K562 (cell line): ENCODE measurements around the gene CRABP2.

Experiments used
- CBFB ChIP-seq: sonication (generic); formaldehyde crosslinking; IDR thresholded peaks from 2 replicates; pipeline ENCODE4 v1.4.0; 2020; ENCODE audit warnings: mild to moderate bottlenecking, missing genetic modification reagents
- EP300 ChIP-seq: IDR thresholded peaks from 2 replicates; pipeline ENCODE4 v1.6.1; 2012; ENCODE audit warnings: low read length, improper control_type of control experiment
- HDGF ChIP-seq: fragments of 450-650 bp; IDR thresholded peaks from 2 replicates; pipeline ENCODE4 v1.6.1; 2016
- MYNN ChIP-seq, 2 experiments: sonication (generic); formaldehyde crosslinking in 1 of 2; IDR thresholded peaks; 2 replicates each; pipeline versions ENCODE4 v1.5.0 to v1.6.1; 2016 to 2020; ENCODE audit warnings: antibody characterized with exemption in 1 of 2, missing genetic modification reagents in 1 of 2
- NFATC3 ChIP-seq: fragments of 450-650 bp; IDR thresholded peaks from 2 replicates; pipeline ENCODE4 v1.6.1; 2017; ENCODE audit warnings: mild to moderate bottlenecking
- POLR2A ChIP-seq: fragments of 450-650 bp; conservative IDR thresholded peaks from 2 replicates; pipeline ENCODE4 v1.6.1; 2016
- UBTF ChIP-seq, 2 experiments: IDR thresholded peaks; 2 replicates each; pipeline ENCODE4 v1.6.1; 2012; ENCODE audit warnings: improper control_type of control experiment in 2 of 2, low read depth in 2 of 2, low read length in 2 of 2, borderline replicate concordance in 1 of 2
- USF1 ChIP-seq: sonication (generic); formaldehyde crosslinking; IDR thresholded peaks from 2 replicates; pipeline ENCODE4 v1.9.0; 2022; ENCODE audit warnings: mild to moderate bottlenecking, missing genetic modification reagents
- ZBTB33 ChIP-seq: sonication (generic); formaldehyde crosslinking; IDR thresholded peaks from 2 replicates; pipeline ENCODE4 v1.8.1; 2023; ENCODE audit warnings: mild to moderate bottlenecking, missing genetic modification reagents
- ZBTB40 ChIP-seq, 2 experiments: fragments of 450-650 bp in 1 of 2; sonication (generic) in 1 of 2; formaldehyde crosslinking in 1 of 2; IDR thresholded peaks; 2 replicates each; pipeline versions ENCODE4 v1.7.1 to v1.9.0; 2016 to 2022; ENCODE audit warnings: inconsistent platforms in 1 of 2, mild to moderate bottlenecking in 1 of 2, missing genetic modification reagents in 1 of 2
- TF ChIP-seq, protein P1 (sequence below), 3 experiments: IDR thresholded peaks in 2 of 3; conservative IDR thresholded peaks in 1 of 3; 2 replicates each; pipeline ENCODE4 v1.5.1; 2011 to 2012; ENCODE audit warnings: low read length in 3 of 3, mild to moderate bottlenecking in 3 of 3, control low read depth in 2 of 3, improper control_type of control experiment in 1 of 3, inconsistent platforms in 1 of 3, low read depth in 1 of 3, mixed read lengths in 1 of 3, moderate library complexity in 1 of 3; ENCODE audit not compliant: insufficient read depth in 2 of 3

GRCh38 chr1:156659661-156659987 lies 45.8 kb downstream of the CRABP2 start:
- no peak for TF ChIP-seq NFATC3
- TF ChIP-seq CBFB (CRISPR knock-in tag), result no peak
- TF ChIP-seq, protein P1, sequence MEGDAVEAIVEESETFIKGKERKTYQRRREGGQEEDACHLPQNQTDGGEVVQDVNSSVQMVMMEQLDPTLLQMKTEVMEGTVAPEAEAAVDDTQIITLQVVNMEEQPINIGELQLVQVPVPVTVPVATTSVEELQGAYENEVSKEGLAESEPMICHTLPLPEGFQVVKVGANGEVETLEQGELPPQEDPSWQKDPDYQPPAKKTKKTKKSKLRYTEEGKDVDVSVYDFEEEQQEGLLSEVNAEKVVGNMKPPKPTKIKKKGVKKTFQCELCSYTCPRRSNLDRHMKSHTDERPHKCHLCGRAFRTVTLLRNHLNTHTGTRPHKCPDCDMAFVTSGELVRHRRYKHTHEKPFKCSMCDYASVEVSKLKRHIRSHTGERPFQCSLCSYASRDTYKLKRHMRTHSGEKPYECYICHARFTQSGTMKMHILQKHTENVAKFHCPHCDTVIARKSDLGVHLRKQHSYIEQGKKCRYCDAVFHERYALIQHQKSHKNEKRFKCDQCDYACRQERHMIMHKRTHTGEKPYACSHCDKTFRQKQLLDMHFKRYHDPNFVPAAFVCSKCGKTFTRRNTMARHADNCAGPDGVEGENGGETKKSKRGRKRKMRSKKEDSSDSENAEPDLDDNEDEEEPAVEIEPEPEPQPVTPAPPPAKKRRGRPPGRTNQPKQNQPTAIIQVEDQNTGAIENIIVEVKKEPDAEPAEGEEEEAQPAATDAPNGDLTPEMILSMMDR (IDR thresholded peaks at IDR 0.05 in 2 of 3, conservative IDR thresholded peaks at IDR 0.05 in 1 of 3; ENCODE audit: insufficient read depth in 2 of 3, low read depth in 1 of 3, low read length in 3 of 3), result no peak
- TF ChIP-seq ZBTB40 (IDR thresholded peaks at IDR 0.05), result no peak
- no peak for TF ChIP-seq ZBTB40 (CRISPR knock-in tag; IDR thresholded peaks at IDR 0.05)
- TF ChIP-seq EP300, result no peak
- no peak for TF ChIP-seq USF1 (CRISPR knock-in tag)
- TF ChIP-seq HDGF, result 0 out of 2 replicates have a peak, but pooled peaks have one; percentile 38
- TF ChIP-seq POLR2A, result no peak
- no peak for TF ChIP-seq MYNN (IDR thresholded peaks at IDR 0.05)
- TF ChIP-seq MYNN (CRISPR knock-in tag; IDR thresholded peaks at IDR 0.05), result no peak
- no peak for TF ChIP-seq UBTF (IDR thresholded peaks at IDR 0.05; ENCODE audit: borderline replicate concordance in 1 of 2, low read depth in 2 of 2, low read length in 2 of 2)
- TF ChIP-seq ZBTB33 (CRISPR knock-in tag), result no peak
